Esophagus muscularis mucosa (tissue), 4 donors: Measurements from ENCODE around the gene FADS2. TPM values are rescaled to one million over a fixed set of nuclear protein-coding genes. Genes with fewer than 3 reads are reported as not detected.
A peak's percentile ranks its signal among the peaks of the same experiment; 100 is the strongest.

Experiments used
- DNase-seq: peaks from one replicate; pipeline ENCODE4 v3.0.0-alpha.2; 2017; ENCODE audit errors: extremely low spot score
- H3K27ac ChIP-seq, 4 donors: fragments of 200-600 bp; sonication (generic); replicated peaks in 1 of 4; 1 replicate in 3 of 4; 2 replicates in 1 of 4; pipeline ENCODE4 v1.5.1; 2016 to 2019; ENCODE audit warnings: mild to moderate bottlenecking in 1 of 4
- H3K27me3 ChIP-seq, 4 donors: fragments of 200-600 bp; sonication (generic); one replicate each; pipeline versions ENCODE4 v1.5.1 to v1.6.0; 2016 to 2019
- H3K36me3 ChIP-seq, 4 donors: fragments of 200-600 bp; sonication (generic); one replicate each; pipeline ENCODE4 v1.5.1; 2016 to 2019
- H3K4me1 ChIP-seq, 4 donors: fragments of 200-600 bp; sonication (generic); one replicate each; pipeline ENCODE4 v1.5.1; 2016 to 2019
- H3K4me3 ChIP-seq, 4 donors: fragments of 200-600 bp; sonication (generic); 1 replicate in 2 of 4; 2 replicates in 2 of 4; pipeline ENCODE4 v1.5.1; 2016 to 2019; ENCODE audit warnings: mild to moderate bottlenecking in 4 of 4, moderate library complexity in 1 of 4
- H3K9me3 ChIP-seq, 4 donors: fragments of 200-600 bp; sonication (generic); 1 replicate in 3 of 4; 2 replicates in 1 of 4; pipeline ENCODE4 v1.5.1; 2016 to 2019
- EP300 ChIP-seq: sonication (generic); formaldehyde crosslinking; IDR thresholded peaks from one replicate; pipeline ENCODE4 v1.6.1; 2017; ENCODE audit warnings: antibody characterized with exemption
- POLR2A ChIP-seq: fragments of 450-650 bp; IDR thresholded peaks from one replicate; pipeline ENCODE4 v1.6.1; 2017; ENCODE audit warnings: antibody characterized with exemption, moderate library complexity, mild to moderate bottlenecking, low read depth
- POLR2AphosphoS5 ChIP-seq, 2 donors: sonication (generic); formaldehyde crosslinking; IDR thresholded peaks; one replicate each; pipeline ENCODE4 v1.6.1; 2017; ENCODE audit warnings: antibody characterized with exemption in 2 of 2
- WGBS: methylation state at CpG from one replicate; pipeline ENCODE4 v1.1.5; 2018; 5-methylcytosine and 5-hydroxymethylcytosine counted together
- intact Hi-C: fragments of 100-400 bp; cut with DNase I; formaldehyde crosslinking; loops from one replicate; pipeline ENCODE4 v1.15.1; 2023
- small RNA-seq, 3 donors: library from RNA; depleted of rRNA; stranded (forward); fragments of <200 nt; gene quantifications; one replicate each; pipeline ENCODE3, GENCODE V24; 2016
- total RNA-seq, 4 donors: library from RNA; depleted of rRNA; stranded (reverse); fragments of >200 nt; gene quantifications; one replicate each; pipeline versions ENCODE4 v1.1.0 to v1.2.1, GENCODE V29; 2016
- TF ChIP-seq, protein P1 (sequence below), 3 experiments: fragments of 200-600 bp in 2 of 3; fragments of 450-650 bp in 1 of 3; sonication (generic) in 2 of 3; IDR thresholded peaks; one replicate each; pipeline ENCODE4 v1.5.1; 2017 to 2019; ENCODE audit warnings: antibody characterized with exemption in 3 of 3, mild to moderate bottlenecking in 2 of 3, moderate library complexity in 1 of 3

The FADS2 gene
- total RNA-seq, 4 donors from 2014 or later, result 15.9 to 32.8 (median 28.0) TPM

GRCh38 chr11:61914471-61915171, 86.5 kb downstream of the FADS2 start:
- H3K27me3 ChIP-seq, result no peaks in the 10 kb centered on the region
- H3K36me3 ChIP-seq, result no peaks in the 10 kb centered on the region
- peak overlapping the region in 1 of 4 donors; percentile 79 for H3K4me3 ChIP-seq
- peaks cover 34 to 97% (median 89%) of the 10 kb centered on the region in 4 donors for H3K4me1 ChIP-seq
- DNase-seq, result no peak
- H3K9me3 ChIP-seq, result no peaks in the 10 kb centered on the region
- peak overlapping the region in 2 of 4 donors; percentile 13 to 34 for H3K27ac ChIP-seq
- no peak for TF ChIP-seq EP300
- TF ChIP-seq, protein P1, sequence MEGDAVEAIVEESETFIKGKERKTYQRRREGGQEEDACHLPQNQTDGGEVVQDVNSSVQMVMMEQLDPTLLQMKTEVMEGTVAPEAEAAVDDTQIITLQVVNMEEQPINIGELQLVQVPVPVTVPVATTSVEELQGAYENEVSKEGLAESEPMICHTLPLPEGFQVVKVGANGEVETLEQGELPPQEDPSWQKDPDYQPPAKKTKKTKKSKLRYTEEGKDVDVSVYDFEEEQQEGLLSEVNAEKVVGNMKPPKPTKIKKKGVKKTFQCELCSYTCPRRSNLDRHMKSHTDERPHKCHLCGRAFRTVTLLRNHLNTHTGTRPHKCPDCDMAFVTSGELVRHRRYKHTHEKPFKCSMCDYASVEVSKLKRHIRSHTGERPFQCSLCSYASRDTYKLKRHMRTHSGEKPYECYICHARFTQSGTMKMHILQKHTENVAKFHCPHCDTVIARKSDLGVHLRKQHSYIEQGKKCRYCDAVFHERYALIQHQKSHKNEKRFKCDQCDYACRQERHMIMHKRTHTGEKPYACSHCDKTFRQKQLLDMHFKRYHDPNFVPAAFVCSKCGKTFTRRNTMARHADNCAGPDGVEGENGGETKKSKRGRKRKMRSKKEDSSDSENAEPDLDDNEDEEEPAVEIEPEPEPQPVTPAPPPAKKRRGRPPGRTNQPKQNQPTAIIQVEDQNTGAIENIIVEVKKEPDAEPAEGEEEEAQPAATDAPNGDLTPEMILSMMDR (IDR thresholded peaks at IDR 0.05), result no peak
- TF ChIP-seq POLR2AphosphoS5 (IDR thresholded peaks at IDR 0.05), result no peak
- TF ChIP-seq POLR2A, result no peak
- WGBS, result 89% methylated on average over 4 of the region's 7 CpGs
- intact Hi-C loops, result no loop called here

- intact Hi-C loops, result no loop called here
- TF ChIP-seq POLR2A (no peak), EP300 (no peak), POLR2AphosphoS5 (IDR thresholded peaks at IDR 0.05) (no peak)
- TF ChIP-seq, protein P1 (IDR thresholded peaks at IDR 0.05), result no peak
- Histone ChIP-seq H3K36me3 (no peaks in the 10 kb centered on the region), H3K27ac (peak overlapping the region; percentile 72 to 85 (median 76)), H3K27me3 (peaks cover 0 to 20% (median 0%) of the 10 kb centered on the region in 4 donors), H3K9me3 (no peaks in the 10 kb centered on the region), H3K4me3 (peak overlapping the region; percentile 71 to 91 (median 77)), H3K4me1 (peaks cover 31 to 84% (median 83%) of the 10 kb centered on the region in 4 donors)
- WGBS, result 0% methylated on average over 2 of the region's 32 CpGs
- DNase-seq, result no peak
These were observed 88.7 kb downstream of the FADS2 start for GRCh38 chr11:61916737-61917333.

Small RNA genes within 50 kb of the gene (small RNA-seq; reads per million reads assigned to genes)
- 0 reads per million in 3 donors for gene MIR6746

Other genes starting within 250 kb of the FADS2 start
- gene SYT7, start 247.2 kb upstream of the FADS2 start, total RNA-seq, result 1 to 10 TPM; 1.3 to 4.2 (median 1.8) TPM
- 1 to 10 TPM; 1.5 to 4.9 (median 3.8) TPM for gene DAGLA, start 147.9 kb upstream of the FADS2 start, total RNA-seq
- gene MYRF, start 75.7 kb upstream of the FADS2 start, total RNA-seq, result under 1 TPM; under 0.01 to 0.71 (median 0.40) TPM
- gene TMEM258, start 35.7 kb upstream of the FADS2 start, total RNA-seq, result 10 to 100 TPM; 34.5 to 48.2 (median 43.8) TPM
- 10 to 100 TPM in 1 of 4 donors, 1 to 10 TPM in 3; 5.0 to 10.2 (median 7.5) TPM for gene FEN1, start 35.4 kb upstream of the FADS2 start, total RNA-seq
- 10 to 100 TPM; 20.2 to 26.0 (median 23.8) TPM for gene FADS1, start 11.3 kb upstream of the FADS2 start, total RNA-seq
- gene FADS3, start 63.2 kb downstream of the FADS2 start, total RNA-seq, result 100 to 1,000 TPM in 1 of 4 donors, 10 to 100 TPM in 3; 42.4 to 103 (median 57.8) TPM
- 10 to 100 TPM; 14.0 to 31.5 (median 14.2) TPM for gene RAB3IL1, start 89.3 kb downstream of the FADS2 start, total RNA-seq
- gene BEST1, start 122.1 kb downstream of the FADS2 start, total RNA-seq, result 1 to 10 TPM; 2.2 to 5.0 (median 4.3) TPM
- gene FTH1, start 139.3 kb downstream of the FADS2 start, total RNA-seq, result 1,000 to 10,000 TPM; 1,795 to 3,027 (median 2,719) TPM